IPS DF 4.7 (cell line): ENCODE measurements around the gene TSPYL6.

Experiments used
- DNase-seq: peaks from one replicate; pipeline ENCODE4 v3.0.0-alpha.2; 2013; ENCODE audit warnings: low spot score; ENCODE audit errors: extremely low read depth

The TSPYL6 gene

DNA sequence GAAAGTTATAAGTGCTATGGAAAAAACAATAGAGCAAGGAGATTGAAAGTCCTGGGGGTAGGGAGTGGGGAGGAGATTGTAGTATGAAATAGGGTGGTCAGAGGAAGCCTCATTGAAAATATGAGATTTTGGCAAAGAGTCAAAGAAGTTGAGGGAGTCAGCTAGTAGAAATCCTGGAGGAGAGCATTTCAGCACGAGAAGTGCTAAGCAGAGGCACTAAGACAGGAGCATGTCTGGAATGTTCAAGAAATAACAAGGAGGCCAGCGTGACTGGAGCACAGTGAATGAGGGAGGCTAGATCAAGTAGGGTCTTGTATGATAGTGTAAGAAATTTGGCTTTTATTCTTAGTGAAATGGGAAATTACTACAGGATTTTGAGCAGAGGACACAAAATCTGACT is 2.1 kb upstream of the TSPYL6 start:
- no peak for DNase-seq

DNA sequence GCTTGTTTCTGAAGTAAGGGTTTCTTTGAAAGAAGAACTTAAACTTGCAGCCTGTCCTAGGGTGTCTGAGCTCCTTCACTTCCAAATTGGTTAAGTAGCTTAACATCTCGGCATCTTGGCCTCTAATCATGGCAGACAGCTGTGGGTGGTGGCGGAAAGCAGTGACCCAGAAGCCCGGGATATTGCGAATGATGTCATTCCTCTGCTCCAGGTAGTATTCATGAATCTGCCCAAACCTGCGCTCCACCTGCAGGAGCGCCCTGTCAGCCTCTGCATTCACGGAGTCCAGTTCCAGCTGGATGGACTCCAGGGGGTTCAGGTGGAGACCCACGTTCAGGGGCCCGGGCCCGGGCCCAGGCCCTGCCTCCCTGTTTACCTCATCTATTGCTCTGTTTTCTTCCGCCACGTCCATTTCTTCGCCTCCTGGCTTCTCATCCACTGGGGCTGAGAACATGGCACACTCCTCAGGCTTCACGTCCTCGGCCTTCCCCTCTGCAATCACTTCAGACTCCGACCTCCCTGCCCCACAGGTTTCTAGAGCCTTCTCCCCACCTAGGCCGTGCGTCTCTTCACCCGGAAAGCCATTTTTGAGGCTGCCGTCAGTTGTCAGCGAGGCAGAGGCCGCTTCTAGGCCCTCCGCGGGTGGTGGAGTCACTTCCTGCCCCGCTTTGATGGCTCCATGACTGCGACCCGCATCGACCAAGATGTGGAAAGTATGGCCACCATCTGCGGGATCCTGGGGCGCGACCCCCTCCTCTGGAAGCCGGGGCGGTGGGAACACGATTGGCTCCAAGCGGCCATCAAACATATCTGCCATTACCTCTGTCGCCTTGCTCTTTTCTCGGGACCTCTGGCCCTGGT is 569 bp downstream of the TSPYL6 start:
- no peak for DNase-seq

DNA sequence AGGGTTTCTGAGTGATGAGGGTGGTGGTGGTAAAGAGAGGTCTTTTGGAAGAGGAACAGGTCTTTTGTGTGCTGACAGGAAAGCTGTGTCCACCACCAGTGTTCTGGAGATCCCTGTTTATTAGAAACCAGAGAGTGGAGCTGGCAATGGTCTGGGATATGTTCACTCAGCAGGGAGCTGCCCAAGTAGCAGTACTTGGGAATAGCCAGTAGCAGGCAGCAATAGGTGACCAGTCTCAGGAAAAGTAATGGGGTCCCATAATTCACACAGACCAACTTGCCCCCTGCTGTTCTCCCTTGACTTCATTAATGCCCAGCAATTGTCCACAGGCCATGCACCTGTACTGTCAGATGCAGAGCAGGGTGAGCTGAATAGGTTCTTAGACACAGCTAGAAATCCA is 1.8 kb downstream of the TSPYL6 start:
- no peak for DNase-seq

DNA sequence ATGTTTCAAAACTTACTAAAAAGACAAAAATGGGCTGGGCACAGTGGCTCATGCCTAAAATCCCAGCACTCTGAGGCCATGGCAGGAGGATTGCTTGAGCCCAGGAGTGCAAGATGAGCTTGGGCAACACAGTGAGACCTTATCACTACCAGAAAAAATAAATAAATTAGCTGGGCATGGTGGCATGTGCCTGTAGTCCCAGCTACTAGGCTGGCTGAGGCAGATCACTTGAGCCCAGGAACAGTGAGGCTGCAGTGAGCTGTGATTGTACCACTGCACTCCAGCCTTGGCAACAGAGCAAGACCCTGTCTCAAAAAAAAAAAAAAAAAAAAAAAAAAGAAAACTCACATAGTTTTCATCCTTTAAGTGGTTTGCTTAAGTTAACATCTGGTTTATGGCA is 6.4 kb downstream of the TSPYL6 start:
- no peak for DNase-seq

DNA sequence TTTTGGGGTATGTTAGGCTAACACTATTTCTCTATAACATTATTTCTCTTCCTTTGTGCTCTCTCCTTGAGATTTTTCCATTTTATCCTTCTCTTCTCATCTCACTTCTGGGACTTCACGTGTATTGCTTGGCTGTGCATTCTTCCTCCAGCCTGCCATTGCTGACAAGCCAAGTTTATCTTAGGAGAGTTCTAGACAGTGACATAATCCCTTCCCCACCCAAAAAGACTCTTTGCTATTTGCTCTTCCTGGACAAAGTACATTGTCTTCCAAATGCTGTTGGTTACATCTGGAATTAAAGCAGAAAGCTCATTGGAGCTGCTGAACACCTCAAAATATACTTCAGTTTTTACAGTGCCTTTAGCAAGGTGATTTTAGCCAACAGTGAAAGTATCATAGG is 8.9 kb downstream of the TSPYL6 start:
- DNase-seq = no peak

DNA sequence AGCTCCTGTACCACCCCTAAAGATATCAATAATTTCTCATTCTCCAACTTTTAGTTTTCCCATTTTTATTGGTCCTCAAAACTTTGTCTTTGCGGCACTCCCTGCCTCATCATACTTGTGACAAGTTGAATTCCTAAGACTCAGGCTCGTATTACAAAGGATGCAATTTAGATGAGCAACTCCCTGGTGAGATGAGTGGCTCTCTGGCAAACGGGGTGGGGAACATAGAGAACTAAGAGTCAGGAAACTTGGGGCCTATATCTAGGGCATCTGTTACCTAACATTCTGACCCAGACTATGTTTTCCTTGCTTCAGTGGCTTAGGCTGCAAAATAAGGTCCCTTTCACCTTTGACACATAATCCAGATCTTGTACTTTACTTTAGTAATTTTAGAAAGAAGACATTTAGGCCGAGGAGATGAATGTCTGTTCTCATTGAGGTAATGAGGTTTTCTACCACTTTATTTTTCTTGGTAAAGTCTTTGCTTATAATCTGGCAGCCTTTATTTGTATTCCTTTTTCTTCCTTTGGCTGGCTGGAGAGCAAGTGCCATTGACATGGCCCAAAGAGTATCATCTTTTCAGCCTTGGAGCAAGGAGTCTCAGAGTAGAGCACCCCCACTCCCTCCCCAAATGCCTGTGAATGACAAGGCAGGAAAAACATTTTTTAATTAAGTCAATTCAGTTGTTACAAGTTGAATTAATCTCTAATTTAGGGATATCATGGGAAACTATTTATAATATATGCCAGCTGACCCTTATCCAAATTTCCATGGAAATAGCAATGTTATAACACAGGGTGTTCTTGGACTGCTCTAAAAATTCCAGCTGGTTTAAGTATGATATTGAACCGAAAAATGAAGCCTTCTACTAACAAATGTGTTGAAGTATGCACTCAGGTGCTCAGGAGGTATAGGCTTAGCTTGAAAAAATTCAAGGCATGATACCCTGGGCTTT is 15.2 kb downstream of the TSPYL6 start:
- DNase-seq = no peak

DNA sequence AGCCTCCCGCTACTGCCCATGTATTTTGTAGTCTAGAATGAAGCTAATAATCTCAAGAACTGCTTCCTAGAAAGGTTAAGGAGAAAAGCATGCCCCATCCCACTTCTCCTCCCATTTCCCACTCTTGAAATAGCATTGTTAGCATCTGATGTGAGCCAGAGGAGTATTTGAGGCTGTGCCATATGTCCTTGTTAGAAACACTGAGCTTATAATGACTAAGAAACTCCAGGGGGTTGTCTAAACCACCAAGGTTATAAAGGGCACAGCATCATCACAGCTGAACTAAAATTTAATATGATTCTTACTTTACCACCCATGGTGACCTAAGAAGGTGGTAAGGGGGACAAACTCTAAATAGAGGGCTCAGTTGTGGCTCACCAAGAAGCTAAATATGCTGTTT is 16.6 kb downstream of the TSPYL6 start:
- DNase-seq = no peak

DNA sequence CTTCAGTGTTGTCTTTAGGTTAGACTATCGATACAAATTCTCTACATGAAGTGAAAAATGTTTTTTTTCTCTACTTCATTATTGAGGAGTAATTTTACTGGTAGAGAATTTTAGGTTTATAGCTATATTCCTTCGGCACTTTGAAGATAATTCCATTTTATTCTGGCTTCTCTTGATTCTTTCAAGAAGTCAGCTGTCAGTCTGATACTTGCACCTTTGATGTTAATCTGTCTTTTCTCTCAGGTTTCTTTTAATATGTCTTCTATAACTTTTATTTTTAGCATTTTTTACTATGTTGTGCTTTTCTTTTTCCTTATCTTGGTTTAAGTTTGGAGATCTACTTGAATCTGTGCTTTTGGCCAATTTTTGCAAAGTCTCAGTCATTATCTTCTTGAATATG is 18.6 kb downstream of the TSPYL6 start:
- no peak for DNase-seq

DNA sequence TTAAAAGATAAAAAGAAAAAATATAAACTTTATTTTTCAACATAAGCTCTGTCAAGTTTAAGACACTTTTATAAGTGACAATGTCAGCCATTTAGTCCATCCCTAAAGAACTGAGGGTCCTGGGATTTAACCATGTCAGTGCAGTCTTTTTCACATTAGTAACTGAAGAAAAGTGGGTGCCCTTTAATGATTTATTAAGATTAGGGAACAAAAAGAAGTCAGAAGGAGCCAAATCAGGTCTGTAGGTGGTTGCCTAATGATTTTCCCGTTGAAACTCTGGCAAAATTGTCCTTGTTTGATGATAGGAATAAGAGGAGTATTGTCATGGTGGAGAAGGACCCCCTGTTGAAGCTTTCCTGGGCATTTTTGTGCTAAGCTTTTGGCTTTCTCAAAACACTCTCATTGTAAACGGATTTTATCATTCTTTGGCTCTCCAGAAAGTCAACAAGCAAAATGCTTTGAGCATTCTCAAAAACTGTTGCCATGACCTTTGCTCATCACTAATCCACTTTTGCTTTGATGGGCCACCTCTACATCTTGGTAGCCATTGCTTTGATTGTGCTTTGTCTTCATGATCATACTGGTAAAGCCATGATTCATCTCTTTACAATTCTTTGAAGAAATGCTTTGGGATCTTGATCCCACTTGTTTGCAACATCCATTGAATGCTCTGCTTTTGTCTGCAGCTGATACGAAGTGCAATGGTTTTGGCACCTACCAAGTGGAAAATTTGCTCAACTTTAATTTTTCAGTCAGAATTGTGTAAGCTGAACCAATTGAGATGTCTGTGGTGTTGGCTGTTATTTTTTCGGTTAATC is 22.0 kb downstream of the TSPYL6 start:
- DNase-seq = no peak

DNA sequence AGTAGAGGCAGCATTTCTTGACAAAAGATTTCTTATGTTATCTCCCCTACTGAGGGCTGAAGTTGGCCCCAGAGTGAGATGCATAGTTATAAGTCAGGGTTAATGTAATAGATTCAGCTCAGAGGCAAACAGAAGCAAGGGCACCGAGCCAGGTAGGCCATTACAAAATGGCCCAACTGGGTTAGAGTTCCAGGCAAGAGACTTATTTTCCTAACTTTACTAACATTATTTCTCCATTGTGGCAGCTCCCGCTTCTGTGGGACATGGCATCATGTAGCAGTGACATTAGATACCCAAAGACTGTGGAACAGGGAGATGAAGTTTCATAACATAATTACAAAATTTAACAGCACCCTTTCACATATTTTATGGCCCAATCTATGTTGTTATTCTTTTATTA is 27.1 kb downstream of the TSPYL6 start:
- no peak for DNase-seq

DNA sequence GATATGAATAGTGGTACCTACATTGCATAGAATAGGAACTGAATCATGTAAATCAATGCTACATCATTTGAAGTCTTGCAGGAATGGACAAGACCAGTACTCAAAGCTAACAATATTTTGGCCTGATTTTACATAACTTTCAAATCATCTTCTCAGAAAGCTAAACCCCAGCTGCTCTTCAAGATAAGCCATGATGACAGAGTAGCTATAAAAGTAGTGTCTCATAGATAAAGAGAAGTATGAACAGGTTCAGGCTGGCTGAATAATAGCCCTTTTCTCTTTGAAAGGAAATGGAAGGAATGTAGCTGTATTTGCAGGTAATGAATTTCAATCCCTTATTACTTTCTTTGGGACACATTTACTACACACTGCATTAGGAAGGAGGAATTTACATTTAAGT is 28.2 kb downstream of the TSPYL6 start:
- no peak for DNase-seq

DNA sequence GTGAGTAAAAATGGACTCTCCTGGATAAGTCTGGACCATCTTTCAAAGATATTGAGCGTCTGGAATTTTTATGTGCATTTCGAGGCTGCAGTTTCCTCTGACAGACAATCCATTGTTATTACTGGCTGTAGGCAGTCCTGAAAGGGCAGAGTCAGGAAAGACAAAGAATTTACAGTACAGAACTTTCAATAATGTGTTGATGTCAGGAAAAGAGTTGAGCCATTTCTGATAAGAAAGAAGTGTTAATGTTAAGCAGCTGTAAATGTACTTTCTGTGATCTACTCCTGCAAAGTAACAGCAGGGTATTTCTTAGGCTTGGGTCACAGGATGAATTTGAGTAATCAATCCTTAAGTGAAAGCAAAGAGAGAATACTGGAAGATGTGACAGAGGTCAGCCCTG is 29.8 kb downstream of the TSPYL6 start:
- DNase-seq = no peak

DNA sequence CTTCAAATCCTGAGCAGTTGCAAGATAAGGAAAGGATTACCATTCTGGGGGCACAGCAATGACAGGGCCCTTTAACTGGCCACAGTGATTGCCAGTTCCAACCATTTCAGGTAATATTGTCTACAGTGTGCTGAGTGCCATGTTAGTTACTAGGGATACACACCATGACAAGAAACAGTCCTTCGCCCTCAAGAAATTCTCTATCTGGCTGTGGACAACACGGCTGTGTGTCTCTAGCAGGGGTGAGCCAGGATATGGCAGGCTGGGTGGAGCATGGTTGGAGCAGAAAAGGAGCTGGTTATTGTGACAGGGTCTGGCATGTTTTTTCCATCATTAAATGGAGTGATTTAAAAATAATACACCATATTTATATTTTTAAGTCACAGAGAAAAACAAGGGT is 31.0 kb downstream of the TSPYL6 start:
- no peak for DNase-seq

DNA sequence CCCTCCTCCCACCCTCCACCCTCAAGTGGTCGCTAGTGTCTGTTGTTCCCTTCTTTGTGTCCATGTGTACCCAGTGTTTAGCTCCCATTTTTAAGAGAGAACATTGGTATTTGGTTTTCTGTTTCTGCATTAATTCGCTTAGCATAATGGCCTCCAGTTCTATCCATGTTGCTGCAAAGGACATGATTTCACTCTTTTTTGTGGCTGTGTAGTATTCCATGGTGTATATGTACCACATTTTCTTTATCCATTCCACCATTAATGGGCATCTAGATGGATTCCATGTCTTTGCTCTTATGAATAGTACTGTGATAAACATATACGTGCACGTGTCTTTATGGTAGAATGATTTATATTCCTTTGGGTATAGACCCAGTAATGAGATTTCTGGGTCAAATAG is 42.9 kb downstream of the TSPYL6 start:
- no peak for DNase-seq

DNA sequence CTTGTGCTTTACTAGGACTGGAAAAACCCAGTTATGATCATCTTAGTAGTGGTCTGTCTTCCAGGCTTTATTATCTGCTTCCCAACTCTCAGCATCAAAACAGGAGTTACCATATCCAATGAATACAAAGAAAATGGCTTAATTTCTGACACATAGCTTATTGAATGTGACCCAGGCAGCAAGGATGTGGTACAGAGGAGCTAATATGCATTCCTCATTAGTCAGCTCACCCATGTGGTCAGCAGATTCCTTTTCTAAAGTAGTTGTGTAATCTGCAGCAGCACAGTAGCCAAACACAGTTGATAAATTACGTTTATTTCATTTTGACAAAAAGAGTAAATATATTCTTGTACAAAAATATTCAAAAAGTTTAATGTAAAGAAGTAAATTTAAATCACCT is 43.6 kb downstream of the TSPYL6 start:
- no peak for DNase-seq

DNA sequence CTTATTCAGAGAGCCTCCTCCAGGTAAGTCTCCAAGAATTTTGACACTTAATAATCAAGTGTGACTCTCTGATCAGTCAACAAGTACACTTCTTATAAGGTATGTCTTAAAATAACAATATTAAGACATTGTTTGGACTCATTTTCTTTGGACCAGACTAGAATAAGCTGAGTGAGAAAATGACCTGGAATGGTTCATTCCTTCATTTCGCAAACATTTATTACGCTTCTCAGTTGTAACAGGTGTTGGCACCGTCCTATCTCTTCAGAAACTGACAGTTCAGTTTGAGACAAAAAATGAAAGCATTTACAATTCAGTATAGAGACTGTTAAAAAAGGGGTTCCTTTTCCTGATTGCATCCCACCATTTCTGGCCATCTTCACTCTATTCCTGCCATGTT is 46.6 kb downstream of the TSPYL6 start:
- no peak for DNase-seq

DNA sequence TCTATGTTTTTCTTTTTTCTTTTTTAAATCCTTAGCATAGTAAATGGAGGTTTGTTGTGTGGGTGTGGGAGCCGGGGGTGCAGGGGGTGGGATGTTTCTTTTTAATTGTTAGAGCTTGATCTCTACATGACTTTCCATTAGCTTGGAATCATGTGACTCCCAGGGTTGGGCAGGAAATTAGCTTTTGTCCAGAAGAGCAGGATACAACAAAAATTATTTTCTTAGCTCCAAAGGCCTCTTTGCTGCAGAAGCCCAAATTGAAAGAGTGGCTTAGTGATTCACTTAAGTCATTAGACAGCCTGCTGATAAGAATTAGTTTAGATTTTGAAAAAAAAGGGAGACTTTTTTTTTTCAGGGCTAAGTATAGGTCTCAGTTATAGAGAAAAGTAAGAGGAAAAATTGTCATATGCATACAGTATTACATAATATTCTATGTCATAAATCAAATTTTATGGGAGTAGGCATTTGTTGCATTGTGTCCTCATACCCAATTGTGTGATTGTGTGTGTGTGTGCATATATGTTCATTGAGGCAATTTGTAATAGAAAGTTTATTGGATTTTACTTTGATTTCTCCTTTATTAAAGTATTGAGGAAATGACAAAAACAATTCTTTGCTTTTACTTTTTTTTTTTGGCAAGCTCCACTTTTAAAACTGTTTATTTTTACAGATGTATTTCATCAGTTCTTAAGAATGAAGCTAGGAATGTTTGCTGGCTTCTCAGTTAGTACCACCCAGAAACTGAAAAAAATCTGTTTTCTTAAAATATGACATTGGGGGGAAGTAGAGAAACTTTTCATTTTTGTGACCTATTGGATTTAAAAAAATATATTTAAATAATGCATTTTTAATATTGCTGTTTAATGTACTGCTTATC is 47.4 kb downstream of the TSPYL6 start:
- DNase-seq = no peak

DNA sequence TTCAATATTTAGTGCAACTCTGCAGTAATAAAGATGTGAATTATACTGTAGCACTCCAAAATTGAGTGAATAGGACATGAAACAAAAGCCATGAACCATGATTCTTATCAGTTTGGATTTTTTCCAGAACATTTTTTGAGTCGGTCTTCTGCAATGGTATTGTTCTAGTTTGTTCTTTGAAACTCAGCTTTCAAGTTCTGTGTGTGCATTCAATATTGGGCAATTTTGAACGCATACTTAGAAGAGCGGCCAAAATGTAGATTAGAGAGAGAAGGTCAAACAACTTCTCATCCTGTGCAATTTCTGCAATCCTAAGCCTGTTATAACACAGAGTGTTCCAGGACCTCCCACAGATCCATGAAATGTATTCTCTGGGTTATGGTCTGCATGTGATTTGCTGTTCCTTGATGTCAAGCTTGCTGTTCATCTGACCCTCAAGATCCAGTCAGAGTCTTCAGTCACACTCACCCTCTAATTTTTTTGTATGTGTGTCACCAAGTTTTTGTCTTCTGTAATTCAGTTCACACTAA is 48.3 kb downstream of the TSPYL6 start:
- DNase-seq = no peak

DNA sequence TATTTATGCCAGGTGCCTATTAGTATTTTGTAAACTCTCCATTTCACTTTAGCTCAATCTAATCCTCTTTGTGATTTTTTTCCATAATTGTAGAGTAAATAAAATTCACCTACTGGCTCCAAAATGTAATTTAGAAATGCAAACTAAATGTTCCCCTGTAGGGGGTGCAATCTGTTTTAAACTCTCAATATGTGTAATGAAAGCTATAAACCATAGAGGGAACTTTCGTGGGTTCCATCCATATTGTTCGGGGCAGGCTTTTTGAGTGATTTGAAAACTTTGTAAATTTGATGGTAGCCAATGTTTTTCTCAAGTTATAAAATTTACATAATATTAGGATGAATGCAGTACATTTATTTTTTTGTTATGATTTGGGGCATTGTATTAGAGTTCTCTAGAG is 49.4 kb downstream of the TSPYL6 start:
- DNase-seq = no peak

DNA sequence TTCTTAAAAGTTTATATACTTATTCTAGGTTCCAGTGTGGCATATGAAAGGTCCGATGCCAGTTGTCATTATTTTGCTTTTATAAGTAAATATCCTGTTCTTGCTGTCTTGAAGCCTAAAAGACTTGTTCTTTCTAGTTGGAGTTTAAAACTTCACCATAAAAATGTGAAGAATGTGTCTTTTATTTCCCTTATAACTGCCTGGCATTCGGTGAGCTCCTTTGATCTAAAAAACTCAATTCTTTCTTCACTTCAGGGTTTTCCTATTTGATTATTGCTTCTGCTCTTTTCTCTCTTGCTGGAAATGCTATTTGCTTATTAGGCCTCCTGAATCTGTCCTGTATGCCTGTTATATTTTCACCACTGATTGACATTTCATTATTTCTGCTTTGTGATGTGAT is 51.6 kb downstream of the TSPYL6 start:
- no peak for DNase-seq
